Measurements from ENCODE around the gene MYLK4.

DNA sequence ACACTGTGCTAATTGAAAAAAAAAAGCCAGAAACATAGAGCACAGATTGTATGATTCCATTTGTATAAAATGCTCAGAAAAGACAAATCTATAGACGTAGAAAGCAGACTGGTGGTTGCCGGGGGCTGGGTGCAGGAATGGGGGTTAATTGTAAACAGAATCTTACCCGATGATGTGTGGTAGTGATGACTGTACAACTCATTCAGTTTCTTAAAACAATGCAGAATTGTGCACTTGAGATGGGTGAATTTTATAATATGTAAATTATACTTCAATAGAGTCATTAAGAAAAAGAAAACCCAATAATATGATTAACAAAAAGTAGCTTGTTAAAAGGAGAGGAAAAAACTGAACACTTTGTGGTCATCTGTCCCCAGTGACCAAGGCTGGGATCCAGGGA is 3.7 kb upstream of the MYLK4 start:
- TF ChIP-seq, protein P1, sequence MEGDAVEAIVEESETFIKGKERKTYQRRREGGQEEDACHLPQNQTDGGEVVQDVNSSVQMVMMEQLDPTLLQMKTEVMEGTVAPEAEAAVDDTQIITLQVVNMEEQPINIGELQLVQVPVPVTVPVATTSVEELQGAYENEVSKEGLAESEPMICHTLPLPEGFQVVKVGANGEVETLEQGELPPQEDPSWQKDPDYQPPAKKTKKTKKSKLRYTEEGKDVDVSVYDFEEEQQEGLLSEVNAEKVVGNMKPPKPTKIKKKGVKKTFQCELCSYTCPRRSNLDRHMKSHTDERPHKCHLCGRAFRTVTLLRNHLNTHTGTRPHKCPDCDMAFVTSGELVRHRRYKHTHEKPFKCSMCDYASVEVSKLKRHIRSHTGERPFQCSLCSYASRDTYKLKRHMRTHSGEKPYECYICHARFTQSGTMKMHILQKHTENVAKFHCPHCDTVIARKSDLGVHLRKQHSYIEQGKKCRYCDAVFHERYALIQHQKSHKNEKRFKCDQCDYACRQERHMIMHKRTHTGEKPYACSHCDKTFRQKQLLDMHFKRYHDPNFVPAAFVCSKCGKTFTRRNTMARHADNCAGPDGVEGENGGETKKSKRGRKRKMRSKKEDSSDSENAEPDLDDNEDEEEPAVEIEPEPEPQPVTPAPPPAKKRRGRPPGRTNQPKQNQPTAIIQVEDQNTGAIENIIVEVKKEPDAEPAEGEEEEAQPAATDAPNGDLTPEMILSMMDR (IDR thresholded peaks at IDR 0.05 in 4 of 5, conservative IDR thresholded peaks at IDR 0.05 in 1 of 5): no peak
- no peak for TF ChIP-seq POLR2A (IDR thresholded peaks at IDR 0.05)

All from gastrocnemius medialis (tissue), 4 donors.